HG03520 (cell line): ENCODE results near the gene CREBZF.
"Not testable (repeated sequence)": the region's sequence is repeated elsewhere in the genome, so short reads cannot be mapped to it uniquely, and the experiment has no call there.

Experiments used
- ATAC-seq: cut with Tn5 transposase; IDR thresholded peaks from one replicate; pipeline ENCODE4 v1.9.1; 2021; ENCODE audit warnings: mild to moderate bottlenecking, moderate library complexity; ENCODE audit not compliant: unreplicated experiment

Gene CREBZF

DNA sequence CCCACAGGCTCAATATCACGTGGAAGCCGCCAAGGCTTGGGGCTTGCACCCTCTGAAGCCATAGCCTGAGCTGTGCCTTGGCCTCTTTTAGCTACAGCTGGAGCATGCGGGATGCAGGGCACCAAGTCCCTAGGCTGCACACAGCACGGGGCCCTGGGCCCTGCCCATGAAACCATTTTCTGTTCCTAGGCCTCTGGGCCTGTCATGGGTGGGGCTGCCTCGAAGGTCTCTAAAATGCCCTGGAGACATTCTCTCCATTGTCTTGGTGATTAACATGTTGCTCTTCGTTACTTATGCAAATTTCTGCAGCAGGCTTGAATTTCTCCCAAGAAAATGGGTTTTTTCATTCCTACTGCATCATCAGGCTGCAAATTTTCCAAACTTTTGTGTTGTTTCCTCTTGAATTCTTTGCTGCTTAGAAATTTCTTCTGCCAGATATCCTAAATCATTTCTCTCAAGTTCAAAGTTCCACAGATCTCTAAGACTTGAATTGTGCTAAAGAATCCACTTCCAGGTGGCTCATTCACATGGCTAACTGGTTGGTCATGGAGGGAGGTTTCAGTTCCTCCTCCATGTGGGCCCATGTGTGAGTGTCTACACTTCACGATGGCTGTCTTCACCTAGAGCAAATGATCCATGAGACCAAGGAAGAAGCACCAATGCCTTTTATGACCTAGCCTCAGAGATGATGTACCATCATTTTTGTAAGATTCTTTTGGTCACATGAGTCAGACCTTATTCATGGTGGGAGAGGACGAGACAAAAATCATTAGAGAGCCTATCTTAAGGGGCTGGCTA is 7.4 kb upstream of the CREBZF start:
- no peak for ATAC-seq

DNA sequence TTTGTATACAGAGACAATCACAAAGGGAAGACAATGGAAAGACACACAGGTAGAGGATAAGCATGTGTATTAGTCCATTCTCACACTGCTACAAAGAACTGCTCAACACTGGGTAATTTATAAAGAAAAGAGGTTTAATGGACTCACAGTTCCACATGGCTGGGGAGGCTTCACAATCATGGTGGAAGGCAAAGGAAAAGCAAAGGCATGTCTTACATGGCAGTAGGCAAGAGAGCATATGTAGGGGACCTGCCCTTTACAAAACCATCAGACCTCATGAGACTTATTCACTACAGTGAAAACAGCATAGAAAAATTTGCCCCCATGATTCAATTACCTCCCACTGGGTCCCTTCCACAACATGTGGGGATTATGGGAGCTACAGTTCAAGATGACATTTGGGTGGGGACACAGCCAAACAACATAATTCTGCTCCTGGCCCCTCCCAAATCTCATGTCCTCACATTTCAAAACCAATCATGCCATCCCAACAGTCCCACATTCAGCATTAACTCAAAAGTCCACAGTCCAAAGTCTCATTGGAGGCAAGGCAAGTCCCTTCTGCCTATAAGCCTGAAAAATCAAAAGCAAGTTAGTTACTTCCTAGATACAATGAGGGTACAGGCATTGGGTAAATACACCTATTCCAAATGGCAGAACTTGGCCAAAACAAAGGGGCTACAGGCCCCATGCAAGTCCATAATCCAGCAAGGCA is 6.2 kb upstream of the CREBZF start:
- ATAC-seq = not testable (repeated sequence)

DNA sequence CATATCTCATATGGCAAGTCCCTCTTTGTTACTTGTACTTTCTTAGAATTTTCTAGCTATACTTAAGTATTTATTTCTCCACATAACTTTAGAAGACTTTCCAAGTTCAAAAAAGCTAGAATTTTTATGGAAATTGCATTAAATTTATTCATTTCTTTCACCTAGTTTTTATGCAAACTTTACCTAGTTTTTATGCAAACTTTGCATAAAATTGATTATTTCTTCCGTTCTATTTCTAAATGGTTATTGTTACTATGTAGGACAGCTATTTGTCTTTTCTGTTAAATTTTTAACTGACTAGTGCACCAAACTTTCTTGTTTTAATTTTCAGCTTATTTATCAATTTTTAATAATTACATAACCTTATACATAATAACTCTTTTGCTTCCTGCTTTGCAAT is 3.2 kb upstream of the CREBZF start:
- ATAC-seq = no peak

DNA sequence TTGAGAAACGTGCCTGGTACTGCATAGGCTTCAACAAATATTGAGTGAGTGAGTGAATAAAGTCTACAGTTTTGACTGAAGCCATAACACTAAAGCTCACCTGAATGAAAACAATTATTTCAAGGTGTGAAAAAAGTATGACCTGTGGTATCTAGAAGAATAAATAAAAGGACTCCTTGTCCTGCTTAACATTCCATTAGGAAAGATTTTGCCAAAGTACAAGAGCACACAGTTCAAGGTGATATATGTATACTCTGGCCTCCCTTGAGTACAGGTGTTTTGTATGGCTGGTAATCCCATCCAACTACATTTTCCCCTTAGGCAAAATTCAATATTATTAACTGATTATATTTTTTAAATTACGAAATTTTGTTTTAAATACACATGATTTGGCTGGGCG is 1.8 kb upstream of the CREBZF start:
- no peak for ATAC-seq

DNA sequence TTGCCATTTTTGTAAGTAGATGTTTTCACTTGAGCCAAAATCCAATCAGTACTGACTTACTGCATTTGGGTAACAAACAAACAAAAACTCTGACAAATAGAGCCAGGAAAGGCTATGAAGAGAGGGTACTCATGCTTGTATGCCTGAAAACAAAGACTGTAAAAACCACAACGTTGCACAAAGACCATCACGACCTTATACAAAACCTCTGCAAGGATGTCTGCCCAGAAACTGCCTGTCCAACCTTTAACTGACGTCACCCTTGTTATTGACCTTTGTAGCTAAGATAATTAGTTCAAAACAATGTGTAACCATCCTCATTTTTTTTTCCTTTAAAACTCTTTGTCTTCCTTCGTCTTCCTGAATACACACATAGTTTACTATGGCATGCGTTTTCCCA is 804 bp upstream of the CREBZF start:
- no peak for ATAC-seq

DNA sequence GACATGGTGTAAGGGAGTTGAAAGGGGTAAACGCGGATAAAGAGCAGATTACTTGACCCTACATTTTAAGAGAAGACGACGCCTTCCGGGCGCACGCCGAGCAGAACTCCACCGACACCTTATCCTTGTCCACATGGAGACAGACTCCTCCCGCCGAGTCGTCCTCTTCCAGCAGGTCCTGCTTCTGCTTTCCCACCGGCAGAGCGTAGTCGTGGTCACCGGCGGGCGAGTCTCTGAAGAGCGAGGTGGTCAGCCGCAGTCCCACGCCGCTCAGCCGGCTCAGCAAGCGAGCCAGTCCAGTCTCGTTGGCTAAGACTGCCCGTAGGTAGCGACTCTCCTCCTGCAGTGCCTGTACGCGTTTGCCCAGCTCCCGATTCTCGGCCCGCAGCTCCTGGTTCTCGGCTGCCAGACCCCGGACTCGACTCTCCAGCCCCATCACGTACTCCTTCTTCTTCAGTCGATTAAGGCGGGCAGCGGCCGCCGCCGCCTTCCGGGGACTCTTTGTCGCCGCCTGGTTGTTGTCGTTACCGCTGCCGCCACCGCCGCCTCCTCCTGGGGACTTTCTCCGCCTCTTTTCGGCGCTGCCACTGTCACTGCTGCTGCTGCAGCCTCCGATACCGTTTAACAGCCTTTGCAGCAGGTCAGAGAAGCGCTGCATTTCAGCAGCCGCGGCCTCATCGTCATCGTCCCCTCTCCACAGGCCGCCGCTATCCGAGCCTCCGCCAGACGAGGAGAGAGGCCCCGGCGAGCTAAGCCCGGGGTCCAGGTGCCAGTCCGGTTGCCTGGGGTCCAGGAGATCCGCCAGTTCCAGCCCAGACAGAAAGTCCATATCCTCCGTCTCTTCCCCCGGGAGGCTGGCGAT is 945 bp downstream of the CREBZF start:
- ATAC-seq = peak; percentile 59

DNA sequence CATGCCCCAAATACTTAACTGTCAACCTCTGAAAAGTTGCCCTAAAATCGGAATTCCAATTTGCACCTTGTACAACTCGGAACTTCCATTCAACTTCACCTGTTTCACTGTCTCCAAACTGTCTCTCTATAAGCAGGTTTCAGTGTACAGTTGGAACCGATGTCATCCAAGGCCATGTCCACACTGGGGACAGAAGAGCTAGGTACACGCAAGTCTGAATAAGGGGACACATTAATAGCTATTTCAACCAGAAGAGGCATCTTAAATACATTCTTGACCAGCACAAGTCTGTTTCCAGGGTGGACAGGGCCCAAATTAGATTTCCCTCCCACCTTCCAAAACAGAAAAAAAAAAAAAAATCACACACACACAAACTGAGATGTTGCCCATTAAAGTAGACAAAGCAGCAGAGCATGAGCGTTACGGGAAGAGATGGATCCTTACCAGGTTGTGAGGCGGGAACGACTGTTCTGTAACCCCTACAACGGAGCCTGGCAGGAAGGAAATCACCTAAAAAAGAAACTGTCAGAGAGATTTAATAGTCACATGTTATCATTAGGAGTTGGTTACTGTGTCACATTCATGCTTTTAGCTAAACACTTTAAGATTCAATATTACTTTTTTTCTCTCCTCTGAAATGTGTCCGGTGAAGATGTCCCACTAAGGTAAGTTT is 1.7 kb downstream of the CREBZF start:
- ATAC-seq = no peak

DNA sequence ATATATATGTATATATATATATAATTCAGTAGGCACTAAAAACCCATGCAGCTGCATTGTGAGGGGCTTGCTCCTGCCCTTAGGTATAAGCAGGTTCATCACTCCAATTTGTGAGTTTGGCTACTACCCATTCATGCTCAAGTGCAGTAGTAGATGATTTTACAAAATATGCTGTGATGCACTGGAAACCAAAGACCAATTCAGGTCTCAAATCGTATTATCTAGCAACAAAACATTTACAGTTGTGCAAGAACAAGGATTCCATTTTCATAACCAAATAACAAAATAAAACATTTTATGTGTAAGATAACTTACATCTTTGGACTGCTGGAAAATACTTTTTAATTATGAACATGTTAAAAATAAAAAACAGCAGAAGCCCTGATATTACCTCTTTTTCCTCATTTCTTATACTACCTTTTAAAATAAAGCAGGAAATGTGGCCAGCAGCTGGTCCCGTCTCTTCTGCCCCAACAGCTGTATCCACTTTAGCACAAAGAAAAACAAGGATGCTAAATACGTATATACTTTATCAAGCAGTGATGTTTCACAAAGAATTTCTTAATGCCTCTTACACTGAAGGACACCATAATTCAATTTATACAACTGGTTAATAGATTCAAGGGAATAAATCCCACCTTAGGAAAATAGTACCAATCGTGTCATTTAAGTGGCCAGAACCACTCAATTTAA is 2.8 kb downstream of the CREBZF start:
- no peak for ATAC-seq

DNA sequence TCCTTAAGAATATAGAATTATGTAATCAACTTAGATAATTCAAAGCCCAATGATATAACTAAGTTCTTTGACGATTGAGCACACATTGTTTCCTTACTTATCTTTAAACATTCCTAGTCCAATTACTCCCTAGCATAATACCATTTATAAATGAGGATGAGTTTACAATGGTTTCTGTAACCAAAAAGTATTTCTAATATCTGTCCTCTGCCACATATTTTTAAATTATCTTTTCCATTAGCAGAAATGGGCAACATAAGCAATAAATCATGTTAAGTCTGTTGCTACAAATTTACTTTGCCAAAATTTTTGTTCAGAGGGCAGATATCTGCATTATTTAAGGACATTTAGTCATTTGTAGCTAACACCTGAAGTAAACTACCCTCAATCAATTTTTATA is 6.7 kb downstream of the CREBZF start:
- ATAC-seq = no peak

DNA sequence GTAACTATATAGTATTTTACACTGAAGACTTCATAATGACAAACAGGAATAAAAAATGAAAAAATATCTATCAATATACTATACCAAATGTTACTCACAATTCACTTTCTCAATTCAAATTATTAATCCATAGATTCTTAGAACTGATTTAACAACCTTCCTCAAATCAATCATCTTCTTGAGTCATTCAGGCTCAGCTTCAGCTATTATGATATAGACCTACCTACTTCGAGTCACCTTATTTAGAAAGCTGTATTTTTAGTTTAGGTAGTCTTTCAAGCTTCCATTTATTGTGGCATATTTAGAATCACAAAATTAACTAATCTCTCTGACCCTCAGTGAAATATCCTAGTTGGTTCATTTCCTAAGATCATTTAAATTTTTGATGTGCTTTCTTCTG is 8.2 kb downstream of the CREBZF start:
- ATAC-seq = no peak

DNA sequence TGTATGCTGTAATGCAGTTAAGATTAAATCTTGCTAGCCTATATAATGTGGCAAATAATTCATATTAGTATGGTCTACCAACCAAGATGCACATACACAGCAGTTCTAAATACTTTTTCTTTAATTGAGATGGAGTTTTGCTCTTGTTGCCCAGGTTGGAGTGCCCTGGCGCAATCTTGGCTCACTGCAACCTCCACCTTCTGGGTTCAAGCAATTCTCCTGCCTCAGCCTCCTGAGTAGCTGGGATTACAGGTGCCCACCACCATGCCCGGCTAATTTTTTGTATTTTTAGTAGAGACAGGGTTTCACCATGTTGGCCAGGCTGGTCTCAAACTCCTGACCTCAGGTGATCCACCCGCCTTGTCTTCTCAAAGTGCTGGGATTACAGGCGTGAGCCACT is 10.6 kb downstream of the CREBZF start:
- ATAC-seq = not testable (repeated sequence)

DNA sequence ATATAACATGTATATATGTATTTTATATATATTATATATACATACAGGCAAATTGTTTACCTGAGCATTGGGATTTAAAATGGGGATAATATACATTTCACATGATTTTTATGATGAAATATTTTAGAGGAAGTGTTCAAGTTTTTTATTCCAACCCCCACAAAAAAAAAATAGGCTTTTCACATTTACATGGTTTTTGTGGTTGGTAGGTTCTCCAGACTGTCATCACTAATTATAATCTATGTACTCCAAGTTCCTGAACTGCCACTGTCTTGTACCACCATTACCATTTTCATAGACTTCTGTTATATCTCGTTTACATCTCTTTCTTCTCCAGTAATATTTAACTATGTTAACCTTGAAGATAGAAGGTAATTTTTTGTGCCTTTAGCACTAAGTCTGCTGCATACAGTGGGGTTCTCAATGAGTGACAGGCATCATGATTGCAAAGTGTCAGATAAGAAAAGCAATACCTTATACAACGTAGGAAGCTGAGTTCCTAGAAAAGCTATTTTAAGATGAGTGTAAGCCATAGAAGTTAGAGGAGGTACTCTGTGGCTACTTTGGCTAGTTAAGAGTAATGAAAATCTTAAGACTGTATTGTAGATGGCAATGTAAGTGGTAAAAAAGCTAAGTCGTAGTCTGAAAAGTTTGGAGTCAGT is 12.0 kb downstream of the CREBZF start:
- no peak for ATAC-seq

DNA sequence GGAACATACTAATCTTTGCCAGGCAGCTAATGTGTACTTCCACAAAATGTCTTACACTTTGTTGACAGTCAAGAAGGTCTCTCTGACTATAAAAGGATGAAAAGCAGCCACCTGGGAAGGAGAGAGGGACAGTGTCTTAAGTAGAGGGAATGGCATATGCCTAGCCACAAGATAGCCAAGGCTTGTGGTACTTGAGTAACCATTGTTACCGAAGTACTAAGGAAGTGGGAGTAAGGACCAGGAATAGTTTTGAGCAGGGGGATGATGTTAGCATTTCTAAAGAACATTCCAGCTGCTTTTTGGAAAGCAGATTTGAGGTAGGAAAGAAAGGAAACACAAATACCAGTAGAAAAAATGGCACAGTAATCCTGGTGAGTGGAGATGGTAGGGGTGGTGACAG is 13.8 kb downstream of the CREBZF start:
- ATAC-seq = no peak

DNA sequence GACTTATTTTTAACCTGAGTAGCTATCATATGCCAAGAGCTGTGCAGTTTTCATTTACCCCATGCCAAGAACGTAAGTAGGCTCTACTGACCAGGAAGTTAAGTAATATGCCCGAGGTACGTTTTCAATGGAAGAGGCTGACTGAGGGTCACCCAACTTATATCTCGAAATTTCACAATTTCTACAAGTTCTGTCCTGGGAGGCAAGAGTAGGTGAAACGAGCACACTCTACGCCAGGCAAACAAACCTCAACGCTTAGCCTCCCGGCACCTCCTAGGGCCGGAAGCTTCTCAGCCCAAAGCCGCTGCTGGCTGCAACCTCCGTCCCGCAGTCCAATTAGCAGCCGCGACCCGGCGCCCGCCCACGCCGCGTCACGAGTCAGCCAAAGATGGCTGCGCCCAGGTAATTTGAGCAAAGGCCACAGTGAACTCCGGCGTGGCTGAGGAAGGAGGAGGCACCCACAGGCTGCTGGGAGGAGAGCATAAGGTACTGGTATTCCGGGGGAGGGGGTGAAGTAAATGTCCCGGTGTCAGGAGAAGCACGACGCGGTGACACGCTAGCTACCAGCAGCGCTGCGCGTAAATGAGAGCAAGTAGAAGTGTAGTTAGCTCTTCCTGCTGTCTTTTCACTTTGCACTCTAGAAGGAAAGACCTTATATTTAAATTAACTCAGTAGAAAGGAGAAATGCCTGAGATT is 17.2 kb downstream of the CREBZF start, which contains the start of gene TMEM126A:
TSS of gene TMEM126A (plus strand) at position 364 of the 696 bp plus-strand sequence. CDS start 2,289 bp downstream, outside the sequence.
- ATAC-seq = peak; percentile 98

DNA sequence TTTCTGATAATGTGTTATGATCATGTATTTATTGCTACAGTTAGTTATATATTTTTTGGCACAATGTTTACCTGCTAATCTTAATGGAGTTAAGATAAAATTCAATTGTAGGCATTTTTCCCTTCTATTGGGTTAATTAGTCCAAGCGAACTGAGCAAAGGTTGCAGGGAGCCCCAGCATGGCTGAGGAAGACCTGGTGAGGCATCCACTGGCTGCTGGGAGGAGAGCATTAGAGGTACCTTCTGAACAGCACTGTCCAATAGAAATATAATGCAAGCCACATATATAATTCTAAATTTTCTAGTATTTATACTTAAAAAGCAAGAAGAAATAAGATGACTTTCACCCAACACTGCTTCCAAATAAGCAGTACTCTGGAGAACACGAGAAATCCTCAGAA is 17.9 kb downstream of the CREBZF start:
- ATAC-seq = no peak

DNA sequence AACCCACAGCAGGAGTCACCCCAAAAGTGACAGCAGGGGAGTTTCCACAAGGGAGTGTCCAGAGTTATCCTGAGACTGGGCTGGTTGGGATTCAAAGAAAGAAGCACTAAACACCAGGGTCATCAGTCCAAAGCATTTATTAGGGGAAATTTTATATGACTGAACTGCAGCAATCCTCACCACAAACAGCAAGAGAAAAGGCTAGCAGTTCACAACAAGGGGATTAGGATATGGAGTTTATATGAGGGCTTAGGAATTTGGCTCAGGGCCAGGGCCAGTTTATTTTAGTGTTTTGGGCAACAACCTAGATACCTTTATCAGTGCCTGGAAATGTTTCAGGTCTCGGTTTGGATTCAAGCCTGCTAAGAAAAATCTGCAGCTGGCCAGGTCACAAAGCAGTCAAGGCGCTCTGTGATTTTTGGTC is 21.7 kb downstream of the CREBZF start:
- ATAC-seq = no peak

DNA sequence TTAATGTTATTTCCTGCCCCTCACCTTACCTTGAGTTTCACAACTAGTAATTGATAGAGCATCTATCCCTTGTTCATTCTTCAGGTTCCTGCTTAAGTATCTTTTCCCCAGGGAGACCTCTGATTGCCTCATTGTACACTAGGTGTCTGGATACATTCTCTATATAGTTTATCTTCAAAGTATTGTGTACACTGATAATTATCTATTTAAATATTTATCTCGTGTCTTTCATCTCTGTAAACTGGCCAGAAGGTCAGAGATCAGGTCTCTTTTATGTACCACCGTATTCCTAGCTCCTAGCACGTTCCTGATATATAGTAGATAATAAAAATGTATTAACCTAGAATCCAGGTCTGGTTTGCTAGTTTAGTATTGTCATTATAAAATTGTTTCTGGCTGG is 30.2 kb downstream of the CREBZF start:
- no peak for ATAC-seq

DNA sequence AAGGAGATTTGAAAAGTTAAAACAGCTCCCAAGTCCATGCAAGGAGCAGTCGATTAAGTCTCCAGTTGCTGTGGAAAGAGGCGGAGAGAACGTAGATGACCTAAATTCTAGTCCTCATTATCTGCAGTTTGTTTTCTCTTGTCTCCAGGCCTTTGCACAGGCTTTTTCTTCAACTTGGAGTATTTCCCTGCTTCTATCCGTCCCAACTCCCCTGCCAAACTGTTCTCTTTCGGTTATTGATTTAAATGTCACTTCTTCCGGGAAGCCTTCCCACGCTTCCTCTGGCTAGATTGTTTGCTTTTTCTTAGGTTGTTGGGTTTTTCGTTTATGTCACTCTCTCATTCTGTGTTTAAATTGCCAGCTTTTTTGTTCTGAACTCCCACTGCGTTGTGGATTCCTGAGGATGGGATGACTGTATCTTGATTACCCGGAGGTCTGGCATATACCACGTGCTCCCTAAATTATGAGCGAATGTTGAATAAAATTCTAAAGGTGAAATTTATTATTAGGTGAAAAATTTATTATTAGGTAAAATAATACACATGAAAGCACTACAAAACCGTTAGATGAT is 36.1 kb downstream of the CREBZF start:
- peak; percentile 10 for ATAC-seq
